Ishikawa (cell line): Measurements from ENCODE around the gene SEC16A.

Experiments used
- CEBPB ChIP-seq: IDR thresholded peaks from 2 replicates; pipeline ENCODE4 v1.6.1; 2012
- CREB1 ChIP-seq: IDR thresholded peaks from 2 replicates; pipeline ENCODE4 v1.6.1; 2012; ENCODE audit warnings: low read depth
- EGR1 ChIP-seq: IDR thresholded peaks from 2 replicates; pipeline ENCODE4 v1.6.1; 2012
- EP300 ChIP-seq: IDR thresholded peaks from 2 replicates; pipeline ENCODE4 v1.6.1; 2012; ENCODE audit warnings: borderline replicate concordance
- FOXM1 ChIP-seq: IDR thresholded peaks from 2 replicates; pipeline ENCODE4 v1.6.1; 2012; ENCODE audit warnings: low read depth, borderline replicate concordance
- NFIC ChIP-seq: IDR thresholded peaks from 2 replicates; pipeline ENCODE4 v1.6.1; 2012
- RAD21 ChIP-seq: IDR thresholded peaks from 2 replicates; pipeline ENCODE4 v1.6.1; 2012; ENCODE audit warnings: low read depth
- TAF1 ChIP-seq: IDR thresholded peaks from 2 replicates; pipeline ENCODE4 v1.6.1; 2012; ENCODE audit warnings: low read depth, mild to moderate bottlenecking
- TCF12 ChIP-seq: IDR thresholded peaks from 2 replicates; pipeline ENCODE4 v1.6.1; 2012; ENCODE audit warnings: low read depth
- TEAD4 ChIP-seq: IDR thresholded peaks from 2 replicates; pipeline ENCODE4 v1.6.1; 2012
- YY1 ChIP-seq: IDR thresholded peaks from 2 replicates; pipeline ENCODE4 v1.6.1; 2012; ENCODE audit warnings: low read depth
- ZBTB7A ChIP-seq: IDR thresholded peaks from 2 replicates; pipeline ENCODE4 v1.6.1; 2012; ENCODE audit warnings: low read depth
- TF ChIP-seq, protein P1 (sequence below): IDR thresholded peaks from 2 replicates; pipeline ENCODE4 v1.6.1; 2012
- TF ChIP-seq, protein P2 (sequence below): IDR thresholded peaks from 2 replicates; pipeline ENCODE4 v1.6.1; 2012; ENCODE audit warnings: low read depth, mild to moderate bottlenecking
- TF ChIP-seq, protein P3 (sequence below): IDR thresholded peaks from 2 replicates; pipeline ENCODE4 v1.6.1; 2012

Gene SEC16A

DNA sequence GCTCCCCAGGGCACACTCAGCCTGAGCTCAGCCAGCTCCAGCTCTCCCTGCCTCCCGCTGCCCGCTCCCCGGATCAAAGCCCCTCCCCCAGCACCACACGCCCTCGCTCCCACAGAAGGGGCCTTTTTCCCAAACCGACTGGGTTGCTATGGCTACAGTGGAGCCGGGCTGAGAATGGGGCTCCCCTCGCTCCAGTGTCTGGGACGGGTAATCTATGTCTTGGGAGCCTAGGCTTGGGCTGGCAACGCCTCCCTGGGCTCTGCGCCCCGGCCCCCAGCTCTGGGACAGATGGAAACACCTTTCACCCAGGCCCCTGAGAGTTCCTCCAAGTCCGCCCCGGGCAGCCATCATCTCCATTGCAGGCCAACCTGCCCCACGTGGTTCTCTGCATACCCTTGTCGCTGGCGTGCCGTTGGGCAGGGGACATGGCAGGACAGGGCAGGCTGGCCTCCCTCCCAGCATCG lies 33.4 kb upstream of the SEC16A start:
- TF ChIP-seq, protein P1, sequence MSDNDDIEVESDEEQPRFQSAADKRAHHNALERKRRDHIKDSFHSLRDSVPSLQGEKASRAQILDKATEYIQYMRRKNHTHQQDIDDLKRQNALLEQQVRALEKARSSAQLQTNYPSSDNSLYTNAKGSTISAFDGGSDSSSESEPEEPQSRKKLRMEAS, result no peak
- TF ChIP-seq, protein P2, sequence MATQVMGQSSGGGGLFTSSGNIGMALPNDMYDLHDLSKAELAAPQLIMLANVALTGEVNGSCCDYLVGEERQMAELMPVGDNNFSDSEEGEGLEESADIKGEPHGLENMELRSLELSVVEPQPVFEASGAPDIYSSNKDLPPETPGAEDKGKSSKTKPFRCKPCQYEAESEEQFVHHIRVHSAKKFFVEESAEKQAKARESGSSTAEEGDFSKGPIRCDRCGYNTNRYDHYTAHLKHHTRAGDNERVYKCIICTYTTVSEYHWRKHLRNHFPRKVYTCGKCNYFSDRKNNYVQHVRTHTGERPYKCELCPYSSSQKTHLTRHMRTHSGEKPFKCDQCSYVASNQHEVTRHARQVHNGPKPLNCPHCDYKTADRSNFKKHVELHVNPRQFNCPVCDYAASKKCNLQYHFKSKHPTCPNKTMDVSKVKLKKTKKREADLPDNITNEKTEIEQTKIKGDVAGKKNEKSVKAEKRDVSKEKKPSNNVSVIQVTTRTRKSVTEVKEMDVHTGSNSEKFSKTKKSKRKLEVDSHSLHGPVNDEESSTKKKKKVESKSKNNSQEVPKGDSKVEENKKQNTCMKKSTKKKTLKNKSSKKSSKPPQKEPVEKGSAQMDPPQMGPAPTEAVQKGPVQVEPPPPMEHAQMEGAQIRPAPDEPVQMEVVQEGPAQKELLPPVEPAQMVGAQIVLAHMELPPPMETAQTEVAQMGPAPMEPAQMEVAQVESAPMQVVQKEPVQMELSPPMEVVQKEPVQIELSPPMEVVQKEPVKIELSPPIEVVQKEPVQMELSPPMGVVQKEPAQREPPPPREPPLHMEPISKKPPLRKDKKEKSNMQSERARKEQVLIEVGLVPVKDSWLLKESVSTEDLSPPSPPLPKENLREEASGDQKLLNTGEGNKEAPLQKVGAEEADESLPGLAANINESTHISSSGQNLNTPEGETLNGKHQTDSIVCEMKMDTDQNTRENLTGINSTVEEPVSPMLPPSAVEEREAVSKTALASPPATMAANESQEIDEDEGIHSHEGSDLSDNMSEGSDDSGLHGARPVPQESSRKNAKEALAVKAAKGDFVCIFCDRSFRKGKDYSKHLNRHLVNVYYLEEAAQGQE, result no peak
- TF ChIP-seq TEAD4 (no peak), TAF1 (no peak), TCF12 (no peak)

DNA sequence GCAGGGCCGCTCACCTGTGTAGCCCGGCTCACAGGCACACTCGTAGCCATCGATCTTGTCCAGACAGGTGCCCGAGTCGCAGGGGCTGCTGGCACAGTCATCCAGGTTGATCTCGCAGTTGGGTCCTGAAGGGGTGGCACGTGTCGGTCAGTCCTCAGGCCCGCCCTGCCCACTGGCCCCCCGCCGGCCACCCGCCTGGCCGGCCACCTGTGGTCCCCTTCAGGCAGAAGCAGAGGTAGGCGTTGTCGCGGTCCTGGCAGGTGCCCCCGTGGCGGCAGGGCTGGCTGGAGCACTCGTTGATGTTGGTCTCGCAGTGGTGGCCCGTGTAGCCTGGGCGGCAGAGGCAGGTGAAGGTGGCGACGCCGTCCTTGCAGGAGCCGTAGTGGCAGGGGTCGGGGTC lies 32.4 kb upstream of the SEC16A start:
- TF ChIP-seq, protein P1, result no peak
- TF ChIP-seq YY1 (no peak), EP300 (no peak), FOXM1 (no peak), TAF1 (no peak), CEBPB (no peak), RAD21 (no peak), ZBTB7A (no peak), TCF12 (no peak), NFIC (no peak), EGR1 (no peak), CREB1 (no peak), TEAD4 (no peak)
- TF ChIP-seq, protein P3, sequence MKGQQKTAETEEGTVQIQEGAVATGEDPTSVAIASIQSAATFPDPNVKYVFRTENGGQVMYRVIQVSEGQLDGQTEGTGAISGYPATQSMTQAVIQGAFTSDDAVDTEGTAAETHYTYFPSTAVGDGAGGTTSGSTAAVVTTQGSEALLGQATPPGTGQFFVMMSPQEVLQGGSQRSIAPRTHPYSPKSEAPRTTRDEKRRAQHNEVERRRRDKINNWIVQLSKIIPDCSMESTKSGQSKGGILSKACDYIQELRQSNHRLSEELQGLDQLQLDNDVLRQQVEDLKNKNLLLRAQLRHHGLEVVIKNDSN, result no peak
- TF ChIP-seq, protein P2, result no peak

DNA sequence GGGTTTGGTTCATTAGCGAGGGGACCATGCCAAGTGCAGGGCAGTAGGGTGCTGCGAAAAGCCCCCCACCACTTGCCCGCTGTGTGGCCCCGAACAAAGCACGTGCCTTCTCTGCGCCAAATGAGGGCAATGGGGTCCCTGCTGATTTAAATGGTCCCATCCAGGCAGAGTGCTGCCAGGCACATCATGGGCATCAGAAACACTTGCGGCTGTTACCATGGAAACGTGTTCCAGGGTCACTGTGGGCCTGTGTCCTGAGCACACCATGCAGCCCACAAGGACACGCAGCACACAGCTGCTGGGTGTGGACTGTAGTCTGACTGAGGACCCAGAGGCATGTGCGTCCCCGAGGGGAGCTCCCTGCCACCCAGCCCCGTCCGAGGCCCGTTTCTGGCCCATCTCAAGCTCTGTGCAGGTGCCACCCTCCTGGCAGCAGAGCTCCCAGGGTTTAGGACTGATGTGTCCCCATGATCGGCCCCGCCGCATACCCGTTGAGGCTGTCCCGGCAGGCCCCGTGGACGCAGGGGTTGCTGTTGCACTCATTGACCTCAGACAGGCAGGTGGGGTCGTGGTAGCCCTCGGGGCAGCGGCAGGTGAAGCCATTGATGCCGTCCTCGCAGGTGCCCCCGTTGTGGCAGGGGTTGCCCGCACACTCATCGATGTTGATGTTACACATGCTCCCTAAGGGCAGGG lies 31.3 kb upstream of the SEC16A start:
- TF ChIP-seq TAF1 (no peak), TEAD4 (no peak), YY1 (no peak), EGR1 (no peak), EP300 (no peak), CREB1 (no peak), ZBTB7A (no peak), CEBPB (no peak), RAD21 (no peak), NFIC (no peak), TCF12 (no peak), FOXM1 (no peak)
- TF ChIP-seq, protein P3, result no peak
- TF ChIP-seq, protein P1, result no peak
- TF ChIP-seq, protein P2, result no peak

DNA sequence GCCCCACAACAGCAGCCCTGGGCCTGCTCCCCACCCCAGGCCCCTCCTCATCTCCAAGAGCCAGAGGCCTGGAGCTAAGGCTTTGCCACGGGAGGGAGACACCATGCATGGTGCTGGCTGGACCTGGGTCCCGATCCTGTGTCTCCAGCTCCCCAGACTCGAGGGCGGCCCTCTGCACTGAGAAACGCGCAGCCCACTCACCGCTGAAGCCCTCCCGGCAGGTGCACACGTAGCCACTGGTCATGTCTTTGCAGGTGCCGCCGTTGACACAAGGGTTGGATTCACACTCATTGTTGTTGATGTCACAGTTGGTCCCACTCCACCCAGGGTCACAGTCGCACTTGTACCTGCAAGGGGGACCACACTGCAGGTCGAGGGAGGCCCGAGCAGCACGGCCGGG lies 30.4 kb upstream of the SEC16A start:
- TF ChIP-seq RAD21 (no peak), TAF1 (no peak), EP300 (no peak), CREB1 (no peak), TCF12 (no peak), ZBTB7A (no peak), CEBPB (no peak), FOXM1 (no peak), EGR1 (no peak), TEAD4 (no peak)
- TF ChIP-seq, protein P2, result no peak
- TF ChIP-seq, protein P1, result no peak
